Stimulated activated naive CD8-positive, alpha-beta T cell treated with anti-CD3 and anti-CD28 coated beads, Interleukin-15, amount 100 ng/mL, for 72 hours (primary cell): ENCODE measurements around the gene RWDD3.

Source experiments
- ATAC-seq: fragments of 150-1000 bp; cut with Tn5 transposase; 2 replicates; pipeline ENCODE4 v1.10.0; 2021; ENCODE audit warnings: mild to moderate bottlenecking, moderate library complexity
- DNase-seq, 2 donors: peaks; one replicate each; pipeline ENCODE4 v3.0.0; 2021 to 2022
- H3K27ac Mint-ChIP-seq, 2 donors: one replicate each; pipeline ENCODE4 v1.8.0; 2022; ENCODE audit warnings: mild to moderate bottlenecking in 2 of 2, mixed read lengths in 2 of 2, moderate library complexity in 2 of 2
- H3K27me3 Mint-ChIP-seq: one replicate; pipeline ENCODE4 v1.8.0; 2022; ENCODE audit warnings: mixed read lengths
- H3K4me1 Mint-ChIP-seq: one replicate; pipeline ENCODE4 v1.8.0; 2022; ENCODE audit warnings: mild to moderate bottlenecking, mixed read lengths
- H3K4me3 Mint-ChIP-seq, 2 donors: one replicate each; pipeline ENCODE4 v1.8.0; 2022; ENCODE audit warnings: mild to moderate bottlenecking in 2 of 2, mixed read lengths in 2 of 2, moderate library complexity in 1 of 2
- H3K9me3 Mint-ChIP-seq, 2 donors: one replicate each; pipeline ENCODE4 v1.8.0; 2022; ENCODE audit warnings: mixed read lengths in 2 of 2

RWDD3 gene

DNA sequence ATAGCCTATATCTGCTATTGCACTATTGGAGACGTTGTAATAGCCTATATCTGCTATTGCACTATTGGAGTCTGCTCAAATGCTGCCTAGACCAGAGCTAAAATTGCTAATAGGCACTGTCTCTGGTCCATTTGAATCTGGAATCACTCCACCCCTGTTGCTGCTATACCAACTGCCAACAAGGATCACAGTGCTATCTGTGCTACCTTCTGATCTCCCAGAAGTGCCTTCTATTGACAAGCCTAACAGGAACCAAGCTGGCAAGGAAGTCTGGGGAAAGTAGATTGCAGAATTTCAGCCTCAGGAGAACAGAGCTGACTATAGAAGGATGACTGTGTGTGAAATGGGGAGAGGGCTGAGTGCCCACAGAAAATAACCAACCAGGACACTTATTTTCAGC is 15.9 kb downstream of the RWDD3 start:
- DNase-seq: no peak
- no peak for ATAC-seq
- no peak overlapping the region for H3K4me3 Mint-ChIP-seq
- no peaks in the 10 kb centered on the region for H3K4me1 Mint-ChIP-seq
- H3K27ac Mint-ChIP-seq: no peak overlapping the region
- peaks cover 7 to 8% of the 10 kb centered on the region in 2 donors for H3K9me3 Mint-ChIP-seq
- H3K27me3 Mint-ChIP-seq: no peaks in the 10 kb centered on the region

DNA sequence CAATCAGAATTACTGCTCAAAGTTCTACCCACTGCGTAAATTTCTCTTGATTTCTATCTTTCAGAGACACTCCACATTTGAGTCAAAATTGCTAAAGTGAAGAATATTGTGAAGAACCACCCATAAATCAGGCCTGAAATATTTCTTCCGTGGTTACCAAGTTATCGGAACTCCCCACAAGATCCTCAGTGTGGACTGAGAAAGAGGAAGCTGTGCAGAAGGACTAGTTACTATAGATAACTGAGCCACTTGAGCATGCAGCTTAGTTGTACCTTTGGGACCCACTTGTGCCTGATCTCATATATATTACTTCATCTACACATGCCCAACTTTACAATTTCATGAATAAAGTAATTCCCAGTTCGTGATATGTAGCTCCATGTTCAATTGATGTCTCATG is 18.4 kb downstream of the RWDD3 start:
- Mint-ChIP-seq H3K4me1 (no peaks in the 10 kb centered on the region), H3K4me3 (no peak overlapping the region)
- no peak for ATAC-seq

DNA sequence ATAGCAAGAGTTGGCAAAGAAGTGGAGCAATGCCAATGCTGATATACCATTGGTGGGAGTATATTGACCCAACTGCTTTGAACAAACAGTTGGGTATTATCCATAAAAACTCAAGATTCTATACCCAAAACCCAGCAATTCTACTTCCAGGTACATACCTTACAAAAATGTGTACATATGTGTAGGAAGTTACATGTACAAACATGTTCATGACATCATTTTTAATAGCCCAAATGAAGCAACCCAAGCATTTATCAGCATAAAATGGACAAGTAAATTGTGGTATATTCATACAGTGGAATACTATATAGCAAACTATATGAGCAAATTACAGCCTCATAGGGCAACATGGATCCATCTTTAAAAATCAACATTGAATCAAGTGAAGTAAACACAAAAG is 20.9 kb downstream of the RWDD3 start:
- no peak overlapping the region for H3K27ac Mint-ChIP-seq
- DNase-seq: no peak
- peaks cover 7 to 8% of the 10 kb centered on the region in 2 donors for H3K9me3 Mint-ChIP-seq
- H3K27me3 Mint-ChIP-seq: no peaks in the 10 kb centered on the region
- no peaks in the 10 kb centered on the region for H3K4me1 Mint-ChIP-seq
- no peak overlapping the region for H3K4me3 Mint-ChIP-seq
- no peak for ATAC-seq

More for the DNA sequence above, 18.4 kb downstream of the RWDD3 start:
- H3K27me3 Mint-ChIP-seq: no peaks in the 10 kb centered on the region
- H3K9me3 Mint-ChIP-seq: peaks cover 7 to 8% of the 10 kb centered on the region in 2 donors
- DNase-seq: no peak
- H3K27ac Mint-ChIP-seq: peak overlapping the region in 1 of 2 donors; percentile 34

DNA sequence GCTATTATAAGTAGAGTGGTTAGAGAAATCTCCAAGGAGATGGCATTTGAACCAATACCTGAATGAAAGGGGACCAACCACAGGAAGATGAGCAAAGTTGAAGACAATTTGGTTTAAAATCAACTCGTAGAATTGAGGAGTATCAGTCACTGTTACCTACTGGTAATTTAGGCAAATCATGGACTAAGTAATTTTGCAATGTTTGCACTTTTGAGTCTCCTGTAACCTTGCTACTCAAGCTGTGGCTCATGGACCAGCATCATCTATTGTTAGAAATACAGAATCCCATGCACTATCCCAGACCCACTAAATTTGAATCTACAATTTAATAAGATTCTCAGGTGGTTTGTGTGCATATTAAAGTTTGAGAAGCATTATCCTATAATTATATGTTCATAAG is 21.8 kb downstream of the RWDD3 start:
- ATAC-seq (no peak), DNase-seq (no peak)
- Mint-ChIP-seq H3K27me3 (no peaks in the 10 kb centered on the region), H3K9me3 (peaks cover 7 to 8% of the 10 kb centered on the region in 2 donors), H3K4me1 (no peaks in the 10 kb centered on the region), H3K27ac (no peak overlapping the region), H3K4me3 (no peak overlapping the region)

DNA sequence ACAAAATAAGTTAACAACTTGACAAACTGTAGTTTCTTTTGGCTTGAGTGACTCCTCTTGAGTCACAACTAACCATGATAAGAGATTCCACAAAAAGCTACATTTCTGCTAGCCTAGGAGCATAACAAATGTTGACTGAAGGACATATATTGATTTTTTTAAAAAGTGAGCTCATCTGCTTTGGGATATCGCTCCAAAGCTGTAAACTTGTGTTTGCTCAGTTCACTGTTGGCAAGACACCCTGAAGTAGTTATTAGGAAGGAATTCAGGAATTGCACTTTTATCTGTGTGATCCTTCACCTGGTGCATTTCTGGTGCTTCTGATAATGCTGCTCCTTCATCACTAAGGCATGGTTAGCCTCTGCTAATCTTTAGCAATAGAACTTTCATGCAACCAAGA is 23.7 kb downstream of the RWDD3 start:
- DNase-seq: no peak
- H3K9me3 Mint-ChIP-seq: peaks cover 7 to 8% of the 10 kb centered on the region in 2 donors
- ATAC-seq: no peak
- no peak overlapping the region for H3K27ac Mint-ChIP-seq
- no peak overlapping the region for H3K4me3 Mint-ChIP-seq
- H3K27me3 Mint-ChIP-seq: no peaks in the 10 kb centered on the region
- no peaks in the 10 kb centered on the region for H3K4me1 Mint-ChIP-seq

DNA sequence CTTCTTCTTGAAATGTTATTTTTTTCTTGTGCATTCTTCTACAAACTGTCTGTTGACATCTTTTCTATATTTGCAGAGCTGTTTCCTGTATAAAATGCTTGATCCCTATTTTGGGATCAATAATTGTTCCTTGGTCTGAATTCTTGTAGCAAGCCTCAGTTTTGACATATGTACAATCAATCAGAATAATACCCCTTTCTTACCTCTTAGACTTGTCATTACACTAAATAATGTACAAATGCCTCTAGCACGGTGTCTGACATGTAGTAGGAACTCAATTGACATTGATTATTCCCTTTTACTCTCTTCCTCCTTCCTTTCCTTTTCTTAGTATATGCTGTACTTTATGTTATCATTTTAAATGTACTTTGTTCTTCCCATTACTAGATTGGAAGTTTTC is 25.2 kb downstream of the RWDD3 start:
- H3K4me3 Mint-ChIP-seq: no peak overlapping the region
- no peak for ATAC-seq
- H3K4me1 Mint-ChIP-seq: no peaks in the 10 kb centered on the region

DNA sequence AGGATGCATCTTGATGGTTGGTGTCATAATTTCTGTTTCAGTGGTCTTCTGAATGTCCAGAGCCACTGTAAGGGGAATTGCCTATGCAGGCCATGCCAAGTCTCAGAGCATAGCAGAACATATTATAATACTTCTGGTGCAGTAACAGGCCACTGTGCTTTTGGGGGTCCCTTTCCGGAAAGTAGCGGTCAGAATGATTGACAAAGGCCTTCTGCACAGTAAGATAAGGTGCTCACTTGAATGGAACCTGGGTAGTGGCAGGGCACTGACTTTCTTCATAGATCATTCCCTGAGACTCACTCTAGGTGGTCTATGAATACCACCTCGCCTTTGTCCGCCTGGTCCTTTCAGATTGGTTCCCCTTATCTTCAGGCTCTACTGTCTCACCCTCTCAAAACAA is 28.9 kb downstream of the RWDD3 start:
- Mint-ChIP-seq H3K9me3 (peaks cover 0 to 4% of the 10 kb centered on the region in 2 donors), H3K4me3 (no peak overlapping the region), H3K27ac (no peak overlapping the region), H3K27me3 (no peaks in the 10 kb centered on the region), H3K4me1 (no peaks in the 10 kb centered on the region)
- DNase-seq (no peak), ATAC-seq (no peak)

More for the DNA sequence above, 25.2 kb downstream of the RWDD3 start:
- Mint-ChIP-seq H3K27ac (no peak overlapping the region), H3K27me3 (no peaks in the 10 kb centered on the region), H3K9me3 (peaks cover under 1% of the 10 kb centered on the region in 2 donors)
- no peak for DNase-seq

DNA sequence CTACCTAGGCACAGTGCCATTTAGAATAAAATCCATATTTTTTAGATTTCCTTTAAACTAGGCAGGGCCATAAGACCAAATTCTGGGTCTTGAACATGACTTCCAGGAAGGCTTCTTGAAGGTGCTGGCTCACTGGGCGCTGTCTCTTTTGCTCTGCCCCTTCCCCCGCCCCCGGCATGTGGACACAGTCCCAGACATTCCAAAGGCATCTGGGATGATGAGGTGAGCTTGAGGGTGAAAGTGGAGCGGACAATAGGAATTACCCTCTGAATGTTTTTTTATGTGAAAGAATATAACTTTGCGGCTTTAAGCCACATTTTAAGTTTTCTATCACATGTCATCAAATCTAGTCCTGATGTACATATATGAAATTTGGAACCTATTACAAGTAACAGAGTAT is 29.4 kb downstream of the RWDD3 start:
- H3K4me3 Mint-ChIP-seq: no peak overlapping the region
- ATAC-seq: no peak

DNA sequence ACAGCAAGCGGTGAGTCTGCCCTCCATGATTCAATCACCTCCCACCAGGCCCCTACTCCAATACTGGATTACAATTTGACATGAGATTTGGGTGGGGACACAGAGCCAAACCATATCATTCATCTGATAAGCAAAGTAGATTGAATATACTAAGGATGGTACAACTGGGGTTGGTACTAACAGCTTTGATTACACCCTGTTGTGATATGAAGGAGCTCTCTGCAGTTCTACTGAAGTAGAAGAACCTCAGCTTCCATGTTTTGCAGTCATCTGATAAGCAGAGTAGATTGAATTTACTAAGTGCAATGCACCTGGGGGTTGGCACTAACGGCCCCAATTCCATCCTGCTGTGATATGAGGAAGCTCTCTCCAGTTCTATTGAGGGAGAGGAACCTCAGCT is 31.1 kb downstream of the RWDD3 start:
- Mint-ChIP-seq H3K27me3 (no peaks in the 10 kb centered on the region), H3K9me3 (peaks cover 0 to 4% of the 10 kb centered on the region in 2 donors), H3K4me1 (no peaks in the 10 kb centered on the region), H3K4me3 (no peak overlapping the region), H3K27ac (no peak overlapping the region)
- DNase-seq (no peak), ATAC-seq (no peak)

More for the DNA sequence above, 29.4 kb downstream of the RWDD3 start:
- DNase-seq: no peak
- Mint-ChIP-seq H3K9me3 (peaks cover 0 to 4% of the 10 kb centered on the region in 2 donors), H3K27ac (no peak overlapping the region), H3K27me3 (no peaks in the 10 kb centered on the region), H3K4me1 (no peaks in the 10 kb centered on the region)

DNA sequence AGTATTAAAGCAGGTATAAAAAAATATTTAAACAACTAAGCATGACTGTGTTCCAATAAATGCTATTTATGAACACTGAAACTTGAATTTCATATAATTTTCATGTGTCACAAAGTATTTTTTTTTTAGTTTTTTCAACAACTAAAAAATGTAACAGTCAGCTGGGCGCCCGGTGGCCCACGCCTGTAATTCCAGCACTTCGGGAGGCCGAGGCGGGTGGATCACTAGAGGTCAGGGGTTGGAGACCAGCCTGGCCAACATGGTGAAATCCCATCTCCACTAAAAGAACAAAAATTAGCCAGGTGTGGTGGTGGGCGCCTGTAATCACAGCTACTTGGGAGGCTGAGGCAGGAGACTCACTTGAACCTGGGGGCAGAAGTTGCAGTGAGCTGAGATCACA is 42.4 kb downstream of the RWDD3 start:
- peaks cover 8% of the 10 kb centered on the region for H3K27me3 Mint-ChIP-seq
- ATAC-seq (no peak), DNase-seq (no peak)
- no peaks in the 10 kb centered on the region for H3K4me1 Mint-ChIP-seq
- no peak overlapping the region for H3K27ac Mint-ChIP-seq
- no peak overlapping the region for H3K4me3 Mint-ChIP-seq
- H3K9me3 Mint-ChIP-seq: peaks cover 4 to 13% of the 10 kb centered on the region in 2 donors

DNA sequence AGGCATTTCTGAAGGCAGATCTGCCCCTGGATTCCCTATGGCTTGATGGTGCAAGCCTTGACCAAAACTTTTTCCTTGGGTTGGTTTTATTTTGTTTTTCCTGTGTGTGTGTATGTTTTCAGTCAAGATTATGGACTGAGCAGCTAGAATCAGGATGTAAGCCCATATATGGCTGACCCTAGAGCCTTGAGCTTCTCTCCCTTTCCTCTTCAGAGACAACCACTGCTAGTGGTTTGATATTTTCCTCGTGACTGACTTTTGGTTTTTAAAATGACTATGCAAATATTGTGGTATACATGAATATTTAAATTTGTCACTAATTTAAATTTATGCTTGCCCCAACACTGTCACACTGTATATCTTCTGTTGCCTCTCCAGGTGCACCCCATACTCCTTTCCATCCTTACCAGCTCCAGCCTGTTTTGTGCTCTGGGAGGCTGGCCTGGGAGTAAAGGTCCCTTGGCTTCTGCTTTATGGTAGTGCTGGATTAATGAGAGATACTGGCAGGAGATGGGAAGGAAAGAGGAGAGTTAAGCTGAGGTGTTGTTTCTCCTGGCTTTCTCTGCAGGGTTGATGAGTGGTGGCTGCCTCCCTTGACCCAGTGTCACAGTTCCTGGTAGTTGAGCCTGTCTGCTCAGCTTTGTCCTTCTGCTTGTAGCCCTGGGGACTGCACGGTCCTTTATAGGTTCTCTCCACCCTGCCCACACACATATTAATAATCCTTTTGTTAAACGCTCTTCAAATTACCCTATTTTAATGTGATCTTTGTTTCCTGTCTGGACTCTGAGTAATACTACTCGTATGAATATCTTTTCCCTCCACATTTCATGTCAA is 44.4 kb downstream of the RWDD3 start:
- ATAC-seq (peak; percentile 46), DNase-seq (no peak)
- H3K4me3 Mint-ChIP-seq: no peak overlapping the region
- H3K9me3 Mint-ChIP-seq: no peaks in the 10 kb centered on the region
- H3K27ac Mint-ChIP-seq: no peak overlapping the region
- H3K27me3 Mint-ChIP-seq: peaks cover 8% of the 10 kb centered on the region
- no peaks in the 10 kb centered on the region for H3K4me1 Mint-ChIP-seq

DNA sequence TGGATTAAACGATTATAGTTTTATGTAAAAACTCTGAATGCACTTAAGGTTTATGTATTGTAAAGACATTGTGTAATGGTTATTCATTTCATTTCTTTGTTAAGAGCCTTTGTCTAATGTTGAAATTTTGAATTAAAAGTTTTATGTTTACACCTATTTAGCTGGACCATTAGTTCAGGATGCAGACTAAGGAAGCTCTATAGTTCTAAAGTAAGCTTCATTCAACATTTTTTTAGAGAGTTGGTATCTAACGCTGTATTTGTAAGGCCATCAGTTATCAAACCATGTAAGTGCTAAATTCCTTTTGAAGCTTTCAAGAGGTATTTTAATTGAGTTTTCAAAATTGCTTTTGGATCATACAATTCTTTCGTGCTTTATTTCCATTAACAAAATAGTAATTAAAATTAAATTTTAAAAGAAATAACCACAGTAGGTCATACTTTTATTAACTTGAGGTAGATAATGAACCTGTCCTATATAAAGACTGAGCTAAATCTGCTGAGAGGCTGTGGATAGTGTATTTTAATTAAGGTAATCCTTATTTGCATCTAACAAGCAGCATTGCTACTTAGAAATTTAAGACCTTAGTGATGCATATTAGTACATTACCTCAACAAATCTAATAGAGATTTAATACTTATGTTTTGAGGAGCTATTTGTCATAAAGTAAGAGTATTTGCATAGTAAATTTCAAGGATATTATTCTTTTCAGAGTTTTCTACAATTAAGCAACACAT is 47.9 kb downstream of the RWDD3 start:
- Mint-ChIP-seq H3K9me3 (no peaks in the 10 kb centered on the region), H3K4me1 (no peaks in the 10 kb centered on the region), H3K27ac (no peak overlapping the region), H3K4me3 (no peak overlapping the region), H3K27me3 (peaks cover 8% of the 10 kb centered on the region)
- DNase-seq (no peak), ATAC-seq (no peak)

DNA sequence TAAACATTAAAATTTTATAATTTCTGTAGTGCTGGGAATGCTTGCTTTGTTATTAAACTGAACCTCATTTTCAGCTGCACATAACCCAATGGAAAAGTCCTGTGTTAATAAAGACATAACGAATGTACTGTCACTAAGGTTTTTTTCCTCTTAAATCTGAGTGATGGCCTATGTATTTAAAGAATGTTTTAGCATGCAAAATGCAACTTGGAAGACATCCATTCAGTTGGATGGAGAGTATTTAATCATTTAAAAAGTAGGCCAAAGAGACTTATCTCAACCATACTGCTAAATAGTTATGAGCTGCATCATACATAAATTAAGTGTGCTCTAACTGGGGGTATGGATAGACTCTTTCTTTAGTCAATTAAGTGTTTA is 48.5 kb downstream of the RWDD3 start:
- Mint-ChIP-seq H3K27ac (no peak overlapping the region), H3K4me3 (no peak overlapping the region), H3K4me1 (no peaks in the 10 kb centered on the region), H3K9me3 (no peaks in the 10 kb centered on the region), H3K27me3 (peaks cover 8% of the 10 kb centered on the region)
- ATAC-seq (no peak), DNase-seq (no peak)

DNA sequence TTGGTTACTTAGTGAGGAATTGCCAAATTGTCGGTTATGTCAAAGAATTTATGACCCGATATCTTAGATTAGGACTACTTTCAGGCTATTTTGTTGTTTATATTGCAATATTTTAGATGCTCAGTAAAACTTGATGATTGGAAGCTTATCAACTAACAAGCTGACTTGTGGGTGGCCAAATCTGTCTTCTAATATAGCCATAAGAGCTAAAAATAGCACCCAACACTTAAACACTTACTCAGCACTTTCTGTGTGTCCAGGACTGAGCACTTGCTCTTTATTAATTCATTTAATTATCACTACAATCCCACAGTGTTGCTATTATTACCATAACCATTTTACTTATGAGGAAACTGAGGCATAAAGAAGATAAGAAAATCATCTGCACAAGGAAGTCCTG is 50.4 kb downstream of the RWDD3 start:
- Mint-ChIP-seq H3K4me3 (no peak overlapping the region), H3K27ac (no peak overlapping the region), H3K9me3 (no peaks in the 10 kb centered on the region), H3K4me1 (no peaks in the 10 kb centered on the region), H3K27me3 (peaks cover 5% of the 10 kb centered on the region)
- no peak for ATAC-seq
- no peak for DNase-seq

DNA sequence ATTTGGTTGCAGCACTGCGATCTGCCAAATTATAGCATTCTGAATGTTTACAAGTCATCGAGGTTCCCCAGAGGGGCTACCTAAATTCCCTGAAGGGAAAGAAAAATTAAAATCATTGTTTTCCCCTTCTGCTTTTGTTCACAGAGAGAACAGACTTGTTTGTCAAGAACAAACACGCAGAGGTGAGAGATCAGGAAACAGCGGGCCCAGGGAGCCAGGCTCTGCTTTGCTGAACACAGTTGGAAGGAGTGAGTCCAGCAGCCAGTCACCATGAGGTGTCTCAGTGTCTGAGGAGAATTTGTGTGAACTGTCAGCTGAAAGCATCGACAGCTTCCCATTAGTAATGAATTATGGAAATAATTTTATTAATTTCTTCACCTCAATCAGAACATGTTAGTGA is 52.5 kb downstream of the RWDD3 start:
- ATAC-seq (no peak), DNase-seq (no peak)
- Mint-ChIP-seq H3K9me3 (no peaks in the 10 kb centered on the region), H3K4me1 (no peaks in the 10 kb centered on the region), H3K27ac (no peak overlapping the region), H3K4me3 (no peak overlapping the region), H3K27me3 (no peaks in the 10 kb centered on the region)

DNA sequence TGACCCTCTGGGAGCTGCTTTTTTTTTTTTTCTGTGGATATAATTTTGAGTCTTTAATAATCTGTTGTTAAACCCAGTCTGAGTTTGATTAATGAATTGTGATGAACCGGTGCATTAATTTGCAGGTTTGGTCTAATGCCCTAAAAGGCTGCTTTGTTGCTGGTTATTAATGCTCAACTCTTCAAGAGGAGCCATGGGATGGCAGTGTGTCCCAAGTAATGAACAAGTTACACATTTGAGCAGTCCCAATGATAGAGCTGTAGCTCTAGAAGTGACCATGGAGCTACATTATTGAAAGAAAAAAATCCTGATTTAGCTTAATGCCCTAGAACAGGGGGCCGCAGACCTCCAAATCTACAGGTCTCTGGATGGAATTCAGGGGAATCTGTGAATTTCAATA is 53.1 kb downstream of the RWDD3 start:
- H3K9me3 Mint-ChIP-seq: no peaks in the 10 kb centered on the region
- DNase-seq (no peak), ATAC-seq (no peak)
- H3K27ac Mint-ChIP-seq: no peak overlapping the region
- no peaks in the 10 kb centered on the region for H3K4me1 Mint-ChIP-seq
- no peak overlapping the region for H3K4me3 Mint-ChIP-seq
- no peaks in the 10 kb centered on the region for H3K27me3 Mint-ChIP-seq
